Muscle of leg (tissue), 11 donors: ENCODE measurements around the gene PACSIN2. TPM values are rescaled to one million over a fixed set of nuclear protein-coding genes. Genes with fewer than 3 reads are reported as not detected.

Source experiments
- DNase-seq: peaks from one replicate; pipeline ENCODE4 v3.0.0; 2013
- H3K27ac ChIP-seq: one replicate; pipeline ENCODE4 v1.5.1; 2013; ENCODE audit warnings: mild to moderate bottlenecking, low read length, control low read depth
- H3K27me3 ChIP-seq: one replicate; pipeline ENCODE4 v1.6.1; 2013; ENCODE audit warnings: low read length; ENCODE audit not compliant: control insufficient read depth, insufficient read depth
- H3K36me3 ChIP-seq: one replicate; pipeline ENCODE4 v1.6.1; 2013; ENCODE audit warnings: low read length; ENCODE audit not compliant: control insufficient read depth, insufficient read depth
- H3K4me1 ChIP-seq: one replicate; pipeline ENCODE4 v1.6.1; 2013; ENCODE audit warnings: low read length; ENCODE audit not compliant: control insufficient read depth, insufficient read depth
- H3K4me3 ChIP-seq: one replicate; pipeline ENCODE4 v1.5.1; 2013; ENCODE audit warnings: low read length, control low read depth
- H3K9me3 ChIP-seq: replicated peaks from 2 replicates; pipeline ENCODE4 v1.6.1; 2013; ENCODE audit warnings: low read depth, low read length; ENCODE audit not compliant: control insufficient read depth
- WGBS: methylation state at CpG from one replicate; pipeline ENCODE4 v1.1.5; 2013; ENCODE audit warnings: missing lambda C conversion rate; ENCODE audit not compliant: insufficient coverage; 5-methylcytosine and 5-hydroxymethylcytosine counted together
- polyA plus RNA-seq, 8 donors: library from polyadenylated mRNA; unstranded; fragments of 120-200 nt; gene quantifications; one replicate each; pipeline versions ENCODE4 v1.2.1 to v1.2.3, GENCODE V29; 2013; ENCODE audit warnings: inconsistent platforms in 1 of 8, low replicate concordance in 1 of 8; ENCODE audit not compliant: insufficient read length in 8 of 8, insufficient read depth in 1 of 8
- total RNA-seq: library from RNA; stranded (reverse); fragments of 120-200 nt; gene quantifications from one replicate; pipeline ENCODE4 v1.2.4, GENCODE V29; 2013

The PACSIN2 gene
- total and polyA plus RNA-seq, 9 donors = 23.1 to 38.6 (median 30.5) TPM

- WGBS = 69% methylated on average over 11 of the region's 12 CpGs
- Histone ChIP-seq H3K27ac (peak overlapping the region; percentile 29), H3K9me3 (peaks cover 1% of the 10 kb centered on the region), H3K27me3 (no peaks in the 10 kb centered on the region), H3K4me1 (peaks cover 33% of the 10 kb centered on the region), H3K36me3 (no peaks in the 10 kb centered on the region), H3K4me3 (no peak overlapping the region)
- DNase-seq = peak; percentile 67
Observed at GRCh38 chr22:42993651-42994275, 21.2 kb downstream of the PACSIN2 start.

- H3K9me3 ChIP-seq = no peaks in the 10 kb centered on the region
- no peaks in the 10 kb centered on the region for H3K27me3 ChIP-seq
- peaks cover 33% of the 10 kb centered on the region for H3K4me1 ChIP-seq
- no peaks in the 10 kb centered on the region for H3K36me3 ChIP-seq
- H3K27ac ChIP-seq = no peak overlapping the region
- H3K4me3 ChIP-seq = no peak overlapping the region
- DNase-seq = no peak
- 68% methylated on average over 3 of the region's 9 CpGs for WGBS
Observed at GRCh38 chr22:42992886-42993479, 22.0 kb downstream of the PACSIN2 start.

GRCh38 chr22:42992092-42992491, 22.9 kb downstream of the PACSIN2 start:
- no peaks in the 10 kb centered on the region for H3K36me3 ChIP-seq
- H3K27me3 ChIP-seq = no peaks in the 10 kb centered on the region
- no peak for DNase-seq
- no CpG with 5 or more reads among the region's 3 CpGs for WGBS
- H3K4me3 ChIP-seq = no peak overlapping the region
- peaks cover 29% of the 10 kb centered on the region for H3K4me1 ChIP-seq
- no peak overlapping the region for H3K27ac ChIP-seq
- no peaks in the 10 kb centered on the region for H3K9me3 ChIP-seq

- H3K36me3 ChIP-seq = no peaks in the 10 kb centered on the region
- no peak overlapping the region for H3K27ac ChIP-seq
- H3K4me1 ChIP-seq = peaks cover 29% of the 10 kb centered on the region
- no peaks in the 10 kb centered on the region for H3K27me3 ChIP-seq
- WGBS = 33% methylated on average over 1 of the region's 5 CpGs
- no peak overlapping the region for H3K4me3 ChIP-seq
- DNase-seq = no peak
- H3K9me3 ChIP-seq = no peaks in the 10 kb centered on the region
Observed at GRCh38 chr22:42991010-42991651, 23.8 kb downstream of the PACSIN2 start.

GRCh38 chr22:42990131-42990838, 24.7 kb downstream of the PACSIN2 start:
- H3K27me3 ChIP-seq = no peaks in the 10 kb centered on the region
- H3K9me3 ChIP-seq = no peaks in the 10 kb centered on the region
- DNase-seq = no peak
- no peaks in the 10 kb centered on the region for H3K36me3 ChIP-seq
- no peak overlapping the region for H3K4me3 ChIP-seq
- 61% methylated on average over 4 of the region's 9 CpGs for WGBS
- H3K27ac ChIP-seq = no peak overlapping the region
- H3K4me1 ChIP-seq = peaks cover 25% of the 10 kb centered on the region

DNA sequence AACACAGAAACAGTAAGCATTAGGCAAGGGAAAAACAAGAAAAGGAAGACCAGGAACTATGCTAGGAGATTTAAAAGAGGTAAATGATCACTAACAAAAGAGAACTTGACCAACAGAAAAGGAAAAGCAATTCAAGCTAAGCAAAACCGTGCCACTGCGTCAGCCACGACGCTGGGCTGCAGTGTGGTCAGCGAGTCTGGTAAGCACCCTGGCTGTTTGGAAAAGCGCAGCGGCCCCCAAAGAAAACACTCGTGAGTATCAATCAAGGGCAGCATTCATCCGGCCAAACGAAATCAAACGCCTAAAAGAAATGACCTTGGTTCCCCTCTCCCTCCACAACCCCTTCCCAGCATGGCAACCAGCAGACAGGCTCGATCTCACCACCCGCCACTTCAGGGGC, 28.8 kb downstream of the PACSIN2 start:
- Histone ChIP-seq H3K27ac (no peak overlapping the region), H3K27me3 (no peaks in the 10 kb centered on the region), H3K4me3 (no peak overlapping the region), H3K36me3 (no peaks in the 10 kb centered on the region), H3K4me1 (peaks cover 6% of the 10 kb centered on the region), H3K9me3 (no peaks in the 10 kb centered on the region)
- no peak for DNase-seq
- 77% methylated on average over 12 of the region's 13 CpGs for WGBS

- Histone ChIP-seq H3K36me3 (no peaks in the 10 kb centered on the region), H3K9me3 (no peaks in the 10 kb centered on the region), H3K27me3 (no peaks in the 10 kb centered on the region), H3K4me1 (peaks cover 4% of the 10 kb centered on the region), H3K4me3 (no peak overlapping the region), H3K27ac (no peak overlapping the region)
- DNase-seq = no peak
- WGBS = 0% methylated on average over 1 of the region's 3 CpGs
Observed at GRCh38 chr22:42985531-42985905, 29.4 kb downstream of the PACSIN2 start.

DNA sequence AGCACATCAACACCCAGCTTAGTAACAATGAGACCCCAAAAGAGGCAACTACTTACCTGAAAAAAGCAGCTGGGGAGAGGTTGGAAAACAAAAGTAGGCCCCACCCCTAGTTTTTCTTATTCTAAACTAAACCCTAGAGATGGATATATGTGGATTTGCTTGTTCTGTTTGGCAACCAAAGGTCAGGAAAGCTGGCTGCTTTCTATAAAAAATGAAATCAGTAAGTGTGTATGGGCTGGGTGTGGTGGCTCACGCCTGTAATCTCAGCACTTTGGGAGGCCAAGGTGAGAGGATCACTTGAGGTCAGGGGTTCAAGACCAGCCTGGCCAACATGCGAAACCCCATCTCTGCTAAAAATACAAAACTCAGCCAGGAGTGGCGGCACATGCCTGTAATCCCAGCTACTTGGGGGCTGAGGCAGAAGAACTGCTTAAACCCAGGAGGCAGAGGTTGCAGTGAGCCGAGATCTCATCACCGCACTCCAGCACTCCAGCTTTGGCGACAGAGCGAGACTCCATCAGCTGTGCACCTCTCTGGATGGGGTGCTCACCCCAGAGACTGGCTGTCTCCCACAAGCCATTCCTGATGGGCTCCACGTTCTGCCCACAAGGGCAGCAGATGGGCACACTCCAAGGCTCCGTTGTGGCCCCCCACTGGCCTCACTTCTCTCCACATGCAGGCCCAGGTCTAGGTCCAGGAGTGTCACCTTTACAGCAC, 30.0 kb downstream of the PACSIN2 start:
- Histone ChIP-seq H3K27ac (no peak overlapping the region), H3K9me3 (no peaks in the 10 kb centered on the region), H3K4me1 (no peaks in the 10 kb centered on the region), H3K36me3 (no peaks in the 10 kb centered on the region), H3K4me3 (no peak overlapping the region), H3K27me3 (no peaks in the 10 kb centered on the region)
- 82% methylated on average over 8 of the region's 9 CpGs for WGBS
- no peak for DNase-seq

DNA sequence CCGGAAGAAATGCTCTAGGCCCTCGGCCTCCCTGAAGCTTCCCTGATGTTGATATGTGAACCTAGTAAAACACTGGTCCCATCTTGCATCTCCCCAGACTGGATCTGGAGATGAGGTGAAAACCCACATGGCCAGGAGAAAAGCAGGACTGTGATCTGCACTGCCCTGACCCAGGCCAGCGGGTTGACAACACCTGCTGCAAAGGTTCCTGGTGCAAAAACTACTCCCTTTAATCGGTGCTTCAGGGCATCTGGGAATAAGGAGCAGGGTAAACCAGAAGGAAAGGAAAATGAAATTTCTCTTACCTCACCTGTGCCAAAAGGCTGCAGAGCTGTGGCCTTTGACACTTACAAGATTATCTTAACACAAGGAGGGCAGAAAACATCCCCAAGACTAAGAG, 30.6 kb downstream of the PACSIN2 start:
- WGBS = no CpG with 5 or more reads among the region's 4 CpGs

GRCh38 chr22:42983470-42983869, 31.5 kb downstream of the PACSIN2 start:
- no peaks in the 10 kb centered on the region for H3K9me3 ChIP-seq
- H3K36me3 ChIP-seq = no peaks in the 10 kb centered on the region
- H3K4me3 ChIP-seq = no peak overlapping the region
- H3K27me3 ChIP-seq = no peaks in the 10 kb centered on the region
- no peak for DNase-seq
- no peak overlapping the region for H3K27ac ChIP-seq
- H3K4me1 ChIP-seq = peaks cover 7% of the 10 kb centered on the region

More for the DNA sequence above, 30.6 kb downstream of the PACSIN2 start:
- Histone ChIP-seq H3K4me1 (no peaks in the 10 kb centered on the region), H3K27ac (no peak overlapping the region), H3K9me3 (no peaks in the 10 kb centered on the region), H3K27me3 (no peaks in the 10 kb centered on the region), H3K36me3 (no peaks in the 10 kb centered on the region), H3K4me3 (no peak overlapping the region)
- no peak for DNase-seq
